Eye (tissue), 1 donor: ENCODE measurements around the gene RAB24.
"Not testable (repeated sequence)": the region's sequence is repeated elsewhere in the genome, so short reads cannot be mapped to it uniquely, and the experiment has no call there.

Source experiments
- DNase-seq: peaks from one replicate; pipeline ENCODE4 v3.0.0-alpha.2; 2015

The RAB24 gene

GRCh38 chr5:177291735-177292134 is 11.8 kb downstream of the RAB24 start:
- no peak for DNase-seq

DNA sequence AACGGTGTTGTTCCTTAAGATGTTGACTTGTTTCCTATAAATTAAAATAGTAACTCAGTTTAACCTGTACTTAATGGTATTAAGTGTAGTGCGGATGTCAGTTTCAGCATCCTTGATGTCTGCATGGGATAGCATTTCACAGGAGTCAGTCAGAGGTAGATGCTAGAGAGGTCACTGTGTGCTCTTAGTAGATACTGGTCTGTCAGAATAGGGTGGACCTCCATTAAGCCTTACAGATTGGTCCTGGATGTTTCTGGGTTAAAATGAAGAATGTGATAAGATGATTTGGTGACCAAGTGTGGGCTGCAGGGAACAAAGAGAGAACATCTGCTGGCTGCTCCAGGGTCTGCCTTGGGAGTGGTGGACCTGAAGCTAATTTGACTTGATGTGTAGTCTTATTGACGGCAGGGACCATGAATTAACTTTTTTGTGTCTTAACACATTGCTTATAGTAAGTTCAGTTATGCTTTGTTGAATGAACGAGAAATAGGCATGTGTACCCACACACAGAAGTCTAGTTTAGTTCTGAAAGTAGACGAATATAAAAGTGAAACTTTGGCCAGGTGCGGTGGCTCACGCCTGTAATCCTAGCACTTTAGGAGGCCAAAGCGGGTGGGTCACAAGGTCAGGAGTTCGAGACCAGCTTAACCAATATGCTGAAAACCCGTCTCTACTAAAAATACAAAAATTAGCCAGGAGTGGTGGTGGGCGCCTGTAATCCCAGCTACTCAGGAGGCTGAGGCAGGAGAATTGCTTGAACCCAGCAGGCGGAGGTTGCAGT is 12.5 kb downstream of the RAB24 start:
- no peak for DNase-seq

- no peak for DNase-seq
Measured at GRCh38 chr5:177288191-177288590, 15.3 kb downstream of the RAB24 start.

DNA sequence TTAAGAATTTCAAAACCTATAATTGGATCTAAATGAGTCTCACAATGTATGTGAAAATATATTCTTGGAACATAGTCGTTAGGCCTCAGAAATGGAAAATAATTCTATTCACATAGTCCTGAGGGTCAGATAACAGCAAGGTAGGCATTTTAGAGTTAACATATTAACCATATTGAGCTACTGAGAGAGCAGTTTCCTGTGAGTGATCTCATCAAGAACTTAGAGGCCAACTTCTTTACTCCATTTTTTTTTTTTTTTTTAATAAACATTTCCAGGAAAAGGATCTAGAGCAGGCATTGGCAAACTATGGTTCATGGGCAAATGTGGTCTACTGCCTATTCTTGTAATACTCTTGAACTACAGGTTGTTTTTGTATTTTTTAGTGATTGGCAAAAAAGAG is 26.6 kb downstream of the RAB24 start:
- no peak for DNase-seq

GRCh38 chr5:177275883-177276282 is 27.6 kb downstream of the RAB24 start:
- DNase-seq, result no peak

DNA sequence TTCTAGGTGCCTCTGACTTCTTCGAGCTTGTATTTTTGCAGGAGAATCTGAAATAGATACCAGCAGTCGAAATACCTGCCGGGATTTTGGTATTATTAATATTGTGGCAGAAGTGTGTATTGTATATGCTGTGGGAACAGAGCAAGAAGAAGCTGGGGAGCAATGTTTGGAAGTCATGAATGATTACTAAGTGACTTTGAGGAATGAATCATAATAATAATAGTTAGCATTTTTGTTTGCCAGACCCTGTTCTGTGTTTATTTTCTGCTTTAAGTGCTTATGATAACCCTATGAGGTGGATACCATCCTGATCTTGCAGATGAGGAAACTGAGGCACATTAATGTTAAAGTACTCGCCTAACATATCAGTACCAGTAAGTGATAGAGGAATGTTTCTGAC is 32.4 kb downstream of the RAB24 start:
- no peak for DNase-seq

DNA sequence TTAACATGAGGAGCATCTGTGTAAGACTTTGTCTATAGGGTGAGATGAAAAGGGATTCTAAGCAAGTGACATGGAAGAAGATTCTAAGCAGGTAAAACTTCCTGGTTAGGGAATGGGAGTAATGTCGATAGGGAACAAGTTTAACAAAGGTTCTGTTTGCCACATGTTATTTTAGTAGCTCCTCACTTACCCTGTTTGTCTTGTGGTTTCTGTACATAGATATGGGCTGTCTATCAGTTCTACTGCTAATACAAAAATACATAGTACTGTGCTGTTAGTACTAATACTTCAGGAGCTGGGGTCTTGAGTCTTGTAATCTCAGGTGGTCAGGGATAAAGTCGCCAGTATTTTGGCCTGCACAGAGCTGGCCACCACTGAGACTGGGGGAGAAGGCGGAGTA is 32.9 kb downstream of the RAB24 start:
- DNase-seq, result no peak

DNA sequence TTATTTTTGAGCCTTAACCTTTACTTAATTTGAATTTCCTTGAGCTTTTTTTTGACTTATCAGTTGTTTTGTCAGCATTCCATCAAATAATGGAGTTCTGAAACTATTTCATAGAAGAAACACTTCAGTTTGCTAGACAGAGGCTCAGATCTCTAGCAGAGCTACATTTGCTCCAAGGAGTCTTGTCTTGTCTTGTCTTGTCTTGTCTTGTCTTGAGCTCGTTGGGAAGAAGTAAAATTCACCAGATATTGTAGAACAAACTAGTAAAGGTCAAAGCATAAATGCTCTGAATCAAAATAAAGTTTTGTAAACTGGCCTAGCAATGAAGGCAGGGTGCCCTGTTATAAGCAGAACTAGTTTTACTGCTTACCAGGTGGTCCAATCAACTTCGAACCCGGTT is 33.5 kb downstream of the RAB24 start:
- no peak for DNase-seq

DNA sequence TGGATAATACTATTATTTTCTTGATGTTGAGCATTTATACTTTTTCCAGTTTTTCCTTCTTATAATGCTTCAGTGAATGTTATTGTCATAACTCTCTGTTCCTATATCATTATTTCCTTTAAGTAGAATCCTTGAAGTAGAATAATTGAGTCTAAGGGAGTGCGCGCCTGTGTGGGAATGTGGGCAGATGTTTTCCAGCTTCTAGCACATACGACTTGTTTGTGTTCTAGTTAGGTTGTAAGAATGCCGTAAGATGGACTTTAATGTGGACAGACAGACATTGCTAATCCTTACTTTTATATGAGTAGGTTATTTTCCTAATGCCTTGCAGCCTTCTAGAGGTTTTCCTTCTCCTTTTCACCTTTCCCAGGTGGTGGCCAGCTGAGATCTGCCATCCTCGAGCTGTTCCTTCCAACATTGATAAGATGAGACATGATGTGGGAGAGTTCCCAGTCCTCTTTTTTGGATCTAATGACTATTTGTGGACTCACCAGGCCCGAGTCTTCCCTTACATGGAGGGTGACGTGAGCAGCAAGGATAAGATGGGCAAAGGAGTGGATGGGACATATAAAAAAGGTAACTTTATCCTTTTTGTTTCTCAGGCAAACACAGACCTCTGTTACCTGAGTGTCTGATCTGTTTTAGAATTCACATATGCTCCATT is 34.2 kb downstream of the RAB24 start:
- DNase-seq, result no peak

DNA sequence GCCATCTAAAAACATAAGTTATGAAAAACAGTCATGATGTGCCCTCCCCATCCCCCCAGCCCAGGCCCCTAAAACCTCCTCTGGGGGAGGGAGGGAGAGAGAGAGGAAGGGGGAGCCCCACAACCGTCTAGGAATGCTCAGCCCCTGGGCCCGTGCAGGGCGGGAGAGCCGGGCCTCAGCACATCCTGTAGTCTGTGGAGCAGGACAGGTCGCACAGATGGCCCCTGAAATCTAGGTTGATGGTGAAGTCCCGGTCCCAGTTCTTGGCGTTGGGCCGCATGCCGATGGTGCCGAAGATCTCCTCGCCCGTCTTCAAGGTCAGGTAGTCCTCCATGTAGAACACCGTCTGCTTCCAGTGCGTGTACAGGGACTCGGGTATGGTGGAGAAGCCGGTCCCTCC is 38.1 kb downstream of the RAB24 start:
- no peak for DNase-seq

GRCh38 chr5:177264178-177264577 is 39.3 kb downstream of the RAB24 start:
- DNase-seq, result no peak

GRCh38 chr5:177261510-177261909 is 42.0 kb downstream of the RAB24 start:
- DNase-seq, result no peak

GRCh38 chr5:177260961-177261360 is 42.6 kb downstream of the RAB24 start:
- DNase-seq, result no peak

DNA sequence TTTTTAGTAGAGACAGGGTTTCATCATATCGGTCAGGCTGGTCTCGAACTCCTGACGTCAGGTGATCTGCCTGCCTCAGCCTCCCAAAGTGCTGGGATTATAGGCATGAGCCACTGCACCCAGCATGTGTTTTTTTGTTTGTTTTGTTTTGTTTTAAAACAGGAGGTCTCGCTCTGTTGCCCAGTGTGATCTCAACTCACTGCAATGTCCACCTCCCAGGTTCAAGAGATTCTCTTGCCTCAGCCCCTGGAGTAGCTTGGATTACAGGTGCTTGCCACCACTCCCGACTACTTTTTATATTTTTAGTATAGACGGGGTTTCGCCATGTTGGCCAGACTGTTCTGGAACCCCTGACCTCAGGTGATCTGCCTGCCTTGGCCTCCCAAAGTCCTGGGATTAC is 44.8 kb downstream of the RAB24 start:
- not testable (repeated sequence) for DNase-seq

- no peak for DNase-seq
Measured at GRCh38 chr5:177256296-177256695, 47.2 kb downstream of the RAB24 start.

DNA sequence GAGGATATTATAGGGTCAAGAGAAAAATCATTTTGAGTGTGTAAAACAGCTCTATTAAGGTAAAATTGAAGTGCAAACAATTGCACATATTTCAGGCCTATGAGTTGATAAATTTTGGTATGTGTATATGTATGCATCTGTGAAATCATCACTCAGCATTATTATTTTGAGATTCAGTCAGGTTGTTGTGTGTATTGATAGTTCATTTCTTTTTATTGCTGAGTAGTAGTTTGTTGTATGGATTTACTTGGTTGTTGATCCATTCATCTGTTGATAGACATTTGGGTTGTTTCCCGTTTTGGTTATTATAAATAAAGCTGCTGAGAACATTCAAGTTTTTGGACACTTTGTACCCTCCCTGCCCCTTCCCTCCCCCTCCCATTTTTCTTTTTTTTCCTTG is 50.3 kb downstream of the RAB24 start:
- no peak for DNase-seq
